Activated T-helper 2 cell treated with anti-CD3 and anti-CD28 coated beads, Interferon-gamma antibody, Interleukin-2, Interleukin-4, amounts not matched to agents 10 μg/mL and 5 μg/mL and 100 μg/mL, durations not matched to agents 14 hours and 24 hours and 36 hours (primary cell): ENCODE data around the gene LUZP1. TPM values are rescaled to one million over a fixed set of nuclear protein-coding genes. Genes with fewer than 3 reads are reported as not detected.

Experiments
- DNase-seq: peaks from one replicate; pipeline ENCODE4 v3.0.0; 2021; ENCODE audit warnings: low spot score
- H3K27ac Mint-ChIP-seq: one replicate; pipeline ENCODE4 v1.8.0; 2021; ENCODE audit warnings: mixed read lengths
- H3K27me3 Mint-ChIP-seq: one replicate; pipeline ENCODE4 v1.8.0; 2021; ENCODE audit warnings: low read depth, mixed read lengths
- H3K36me3 Mint-ChIP-seq: one replicate; pipeline ENCODE4 v1.8.0; 2021; ENCODE audit warnings: low read depth, mixed read lengths
- H3K4me1 Mint-ChIP-seq: one replicate; pipeline ENCODE4 v1.8.0; 2021; ENCODE audit warnings: low read depth, mixed read lengths
- H3K4me3 Mint-ChIP-seq: one replicate; pipeline ENCODE4 v1.8.0; 2021; ENCODE audit warnings: low read depth, mild to moderate bottlenecking, moderate library complexity, mixed read lengths
- H3K9me3 Mint-ChIP-seq: one replicate; pipeline ENCODE4 v1.8.0; 2021; ENCODE audit warnings: mixed read lengths
- intact Hi-C: fragments of 100-400 bp; cut with micrococcal nuclease; formaldehyde crosslinking; loops from one replicate; pipeline ENCODE4 v1.15.1; 2023
- total RNA-seq: library from RNA; stranded (reverse); gene quantifications from 2 replicates; pipeline ENCODE4 v1.2.3, GENCODE V29; 2022

LUZP1 gene
- total RNA-seq, 1 donor from 2014 or later = 21.6 TPM

DNA sequence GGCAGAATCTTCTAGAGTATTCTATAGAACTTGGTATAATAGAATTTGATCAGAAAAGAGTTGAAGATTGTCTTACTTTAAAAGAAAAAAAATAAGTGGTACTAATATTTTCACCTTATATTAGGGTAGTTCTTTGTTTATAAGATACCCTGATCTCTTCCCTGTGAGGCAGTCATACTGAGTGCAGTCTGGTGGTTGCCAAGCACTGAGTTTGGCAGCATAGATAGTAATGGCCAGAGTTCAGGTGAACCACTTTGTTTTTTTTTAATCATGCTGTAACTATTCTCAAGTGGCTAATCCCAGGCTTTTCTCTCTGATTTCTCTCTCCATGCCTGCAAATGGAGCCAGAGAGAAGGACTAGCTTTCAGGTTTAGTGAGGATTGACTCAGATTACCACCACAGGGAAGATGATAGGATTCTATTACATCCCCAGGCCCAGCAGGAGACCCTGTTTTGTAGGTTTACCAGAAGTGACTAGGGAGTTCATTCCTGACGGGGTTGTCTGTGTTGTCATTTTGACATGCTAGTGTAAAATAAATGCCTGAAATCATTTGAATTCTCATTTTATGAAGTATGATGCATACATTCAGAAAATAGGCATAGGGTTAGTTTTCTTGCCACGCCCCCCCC lies 132.7 kb downstream of the LUZP1 start:
- no peak for DNase-seq
- H3K9me3 Mint-ChIP-seq = no peaks in the 10 kb centered on the region
- no peak overlapping the region for H3K27ac Mint-ChIP-seq
- H3K4me3 Mint-ChIP-seq = no peak overlapping the region
- no peaks in the 10 kb centered on the region for H3K27me3 Mint-ChIP-seq
- intact Hi-C loops = no loop called here
- H3K4me1 Mint-ChIP-seq = peaks cover 26% of the 10 kb centered on the region
- H3K36me3 Mint-ChIP-seq = peaks cover 13% of the 10 kb centered on the region

Other genes starting within 250 kb of the LUZP1 start
- not detected in 2 replicates for gene LACTBL1, start 196.0 kb downstream of the LUZP1 start, total RNA-seq
- not detected in 2 replicates for gene TEX46, start 153.0 kb downstream of the LUZP1 start, total RNA-seq
- gene KDM1A, start 149.4 kb downstream of the LUZP1 start, total RNA-seq = 76.6 and 77.8 TPM in 2 replicates
- not detected in 2 replicates for gene HTR1D, start 48.6 kb upstream of the LUZP1 start, total RNA-seq
- gene HNRNPR, start 175.4 kb upstream of the LUZP1 start, total RNA-seq = 231 and 237 TPM in 2 replicates
- gene ZNF436, start 201.0 kb upstream of the LUZP1 start, total RNA-seq = 4.9 and 6.1 TPM in 2 replicates